ENCODE measurements around the gene HMGXB4. TPM values are rescaled to one million over a fixed set of nuclear protein-coding genes. Genes with fewer than 3 reads are reported as not detected.

HMGXB4 gene
- total RNA-seq, 3 donors from 2014 or later = 18.1 to 21.7 (median 21.6) TPM

- Histone ChIP-seq H3K36me3 (ENCODE audit: low read depth) (no peaks in the 10 kb centered on the region), H3K4me1 (ENCODE audit: low read depth) (no peaks in the 10 kb centered on the region), H3K4me3 (no peak overlapping the region), H3K9me3 (no peaks in the 10 kb centered on the region)
- intact Hi-C loops (cut with DNase I, micrococcal nuclease) = no loop called here
- DNase-seq = no peak
- no peak for TF ChIP-seq CTCF (IDR thresholded peaks at IDR 0.05)
- no peak for ATAC-seq
Observed at GRCh38 chr22:35274154-35274871, 17.0 kb downstream of the HMGXB4 start.

GRCh38 chr22:35275580-35275979 is 18.3 kb downstream of the HMGXB4 start:
- no peaks in the 10 kb centered on the region for H3K4me1 ChIP-seq (ENCODE audit: low read depth)
- no peaks in the 10 kb centered on the region for H3K36me3 ChIP-seq (ENCODE audit: low read depth)
- intact Hi-C loops (cut with DNase I, micrococcal nuclease) = no loop called here
- TF ChIP-seq CTCF (IDR thresholded peaks at IDR 0.05) = no peak
- no peak overlapping the region for H3K4me3 ChIP-seq
- no peak for DNase-seq
- no peak for ATAC-seq
- no peaks in the 10 kb centered on the region for H3K9me3 ChIP-seq

GRCh38 chr22:35276019-35276418 is 18.7 kb downstream of the HMGXB4 start:
- intact Hi-C loops (cut with DNase I, micrococcal nuclease) = no loop called here
- DNase-seq = no peak
- no peak for ATAC-seq
- Histone ChIP-seq H3K4me1 (ENCODE audit: low read depth) (no peaks in the 10 kb centered on the region), H3K4me3 (no peak overlapping the region), H3K36me3 (ENCODE audit: low read depth) (no peaks in the 10 kb centered on the region), H3K9me3 (no peaks in the 10 kb centered on the region)
- TF ChIP-seq CTCF (IDR thresholded peaks at IDR 0.05) = no peak

GRCh38 chr22:35288116-35288515 is 30.8 kb downstream of the HMGXB4 start:
- H3K4me1 ChIP-seq (ENCODE audit: low read depth) = no peaks in the 10 kb centered on the region
- DNase-seq (no peak), ATAC-seq (no peak)
- no peaks in the 10 kb centered on the region for H3K36me3 ChIP-seq (ENCODE audit: low read depth)
- no peak overlapping the region for H3K4me3 ChIP-seq
- no peak for TF ChIP-seq CTCF (IDR thresholded peaks at IDR 0.05)
- intact Hi-C loops (cut with DNase I, micrococcal nuclease) = no loop called here
- no peaks in the 10 kb centered on the region for H3K9me3 ChIP-seq

- no peaks in the 10 kb centered on the region for H3K4me1 ChIP-seq (ENCODE audit: low read depth)
- no peaks in the 10 kb centered on the region for H3K9me3 ChIP-seq
- no peaks in the 10 kb centered on the region for H3K36me3 ChIP-seq (ENCODE audit: low read depth)
- intact Hi-C loops (cut with DNase I, micrococcal nuclease) = no loop called here
- H3K4me3 ChIP-seq = no peak overlapping the region
- ATAC-seq (no peak), DNase-seq (no peak)
- no peak for TF ChIP-seq CTCF (IDR thresholded peaks at IDR 0.05)
Observed at GRCh38 chr22:35292786-35293185, 35.5 kb downstream of the HMGXB4 start.

GRCh38 chr22:35296051-35296450 is 38.8 kb downstream of the HMGXB4 start:
- Histone ChIP-seq H3K9me3 (no peaks in the 10 kb centered on the region), H3K4me3 (no peak overlapping the region), H3K36me3 (ENCODE audit: low read depth) (no peaks in the 10 kb centered on the region), H3K4me1 (ENCODE audit: low read depth) (peaks cover 5% of the 10 kb centered on the region)
- no peak for ATAC-seq
- TF ChIP-seq CTCF (IDR thresholded peaks at IDR 0.05) = no peak
- no peak for DNase-seq
- intact Hi-C loops (cut with DNase I, micrococcal nuclease) = no loop called here
